ENCODE measurements around the gene SYN1.

The SYN1 gene

GRCh38 chrX:47595716-47596251 lies 23.9 kb downstream of the SYN1 start:
- DNase-seq (ENCODE audit: low spot score): no peak

GRCh38 chrX:47593522-47593921 lies 26.1 kb downstream of the SYN1 start:
- no peak for DNase-seq (ENCODE audit: low spot score)

GRCh38 chrX:47590984-47591383 lies 28.7 kb downstream of the SYN1 start:
- no peak for DNase-seq (ENCODE audit: low spot score)

GRCh38 chrX:47587906-47588735 lies 31.5 kb downstream of the SYN1 start:
- no peak for DNase-seq (ENCODE audit: low spot score)

GRCh38 chrX:47587091-47587891 lies 32.4 kb downstream of the SYN1 start:
- no peak for DNase-seq (ENCODE audit: low spot score)

GRCh38 chrX:47586043-47586787 lies 33.4 kb downstream of the SYN1 start:
- no peak for DNase-seq (ENCODE audit: low spot score)

- DNase-seq (ENCODE audit: low spot score): no peak
Measured at GRCh38 chrX:47585273-47585672, 34.4 kb downstream of the SYN1 start.

- no peak for DNase-seq (ENCODE audit: low spot score)
Measured at GRCh38 chrX:47584714-47585113, 34.9 kb downstream of the SYN1 start.

GRCh38 chrX:47583240-47583861 lies 36.3 kb downstream of the SYN1 start:
- no peak for DNase-seq (ENCODE audit: low spot score)

GRCh38 chrX:47581731-47582647 lies 37.7 kb downstream of the SYN1 start, which contains the start of gene TIMP1:
TIMP1 (plus strand) TSS chrX:47582436; CDS start chrX:47583416, 980 bp downstream.
- peak; percentile 90 for DNase-seq (ENCODE audit: low spot score)

- no peak for DNase-seq (ENCODE audit: low spot score)
Measured at GRCh38 chrX:47579537-47579936, 40.1 kb downstream of the SYN1 start.

- DNase-seq (ENCODE audit: low spot score): no peak
Measured at GRCh38 chrX:47578692-47579091, 41.0 kb downstream of the SYN1 start.

GRCh38 chrX:47577901-47578300 lies 41.8 kb downstream of the SYN1 start:
- no peak for DNase-seq (ENCODE audit: low spot score)

GRCh38 chrX:47577424-47577823 lies 42.2 kb downstream of the SYN1 start:
- DNase-seq (ENCODE audit: low spot score): no peak

GRCh38 chrX:47576021-47576898 lies 43.4 kb downstream of the SYN1 start:
- no peak for DNase-seq (ENCODE audit: low spot score)

- DNase-seq (ENCODE audit: low spot score): no peak
Measured at GRCh38 chrX:47574547-47575301, 44.9 kb downstream of the SYN1 start.

- no peak for DNase-seq (ENCODE audit: low spot score)
Measured at GRCh38 chrX:47574076-47574546, 45.5 kb downstream of the SYN1 start.

- DNase-seq (ENCODE audit: low spot score): no peak
Measured at GRCh38 chrX:47573341-47574075, 46.1 kb downstream of the SYN1 start.

All from COLO829 (cell line).